Measurements from ENCODE around the gene VAPB. TPM values are rescaled to one million over a fixed set of nuclear protein-coding genes. Genes with fewer than 3 reads are reported as not detected.

Gene VAPB
- total RNA-seq, 1 experiment from 2014 or later, result 46.6 TPM

GRCh38 chr20:58361481-58362205, 27.4 kb upstream of the VAPB start:
- Mint-ChIP-seq H3K27ac (no peak overlapping the region), H3K27me3 (ENCODE audit: low read depth) (no peaks in the 10 kb centered on the region)
- TF ChIP-seq SOX15 (CRISPR knock-in tag; IDR thresholded peaks at IDR 0.05) (no peak), STAT6 (CRISPR knock-in tag; conservative IDR thresholded peaks at IDR 0.05; ENCODE audit: low read depth) (no peak), FOXJ3 (CRISPR knock-in tag; IDR thresholded peaks at IDR 0.05; ENCODE audit: borderline replicate concordance) (no peak), ZNF263 (CRISPR knock-in tag; IDR thresholded peaks at IDR 0.05; ENCODE audit: low read depth) (no peak), IRF2 (CRISPR knock-in tag; IDR thresholded peaks at IDR 0.05; ENCODE audit: borderline replicate concordance, low read depth) (no peak), ZNF425 (CRISPR knock-in tag; conservative IDR thresholded peaks at IDR 0.05) (no peak), ZBTB21 (CRISPR knock-in tag; IDR thresholded peaks at IDR 0.05; ENCODE audit: borderline replicate concordance) (no peak), HMGA2 (CRISPR knock-in tag; IDR thresholded peaks at IDR 0.05) (no peak), CREM (CRISPR knock-in tag; IDR thresholded peaks at IDR 0.05) (no peak), ZNF232 (CRISPR knock-in tag; IDR thresholded peaks at IDR 0.05) (no peak), MYBL2 (CRISPR knock-in tag; IDR thresholded peaks at IDR 0.05) (no peak), ZNF671 (CRISPR knock-in tag; IDR thresholded peaks at IDR 0.05) (no peak), USF1 (CRISPR knock-in tag; IDR thresholded peaks at IDR 0.05) (no peak)
- TF ChIP-seq, protein P1, sequence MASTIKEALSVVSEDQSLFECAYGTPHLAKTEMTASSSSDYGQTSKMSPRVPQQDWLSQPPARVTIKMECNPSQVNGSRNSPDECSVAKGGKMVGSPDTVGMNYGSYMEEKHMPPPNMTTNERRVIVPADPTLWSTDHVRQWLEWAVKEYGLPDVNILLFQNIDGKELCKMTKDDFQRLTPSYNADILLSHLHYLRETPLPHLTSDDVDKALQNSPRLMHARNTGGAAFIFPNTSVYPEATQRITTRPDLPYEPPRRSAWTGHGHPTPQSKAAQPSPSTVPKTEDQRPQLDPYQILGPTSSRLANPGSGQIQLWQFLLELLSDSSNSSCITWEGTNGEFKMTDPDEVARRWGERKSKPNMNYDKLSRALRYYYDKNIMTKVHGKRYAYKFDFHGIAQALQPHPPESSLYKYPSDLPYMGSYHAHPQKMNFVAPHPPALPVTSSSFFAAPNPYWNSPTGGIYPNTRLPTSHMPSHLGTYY (CRISPR knock-in tag; IDR thresholded peaks at IDR 0.05), result no peak
- TF ChIP-seq, protein P2, sequence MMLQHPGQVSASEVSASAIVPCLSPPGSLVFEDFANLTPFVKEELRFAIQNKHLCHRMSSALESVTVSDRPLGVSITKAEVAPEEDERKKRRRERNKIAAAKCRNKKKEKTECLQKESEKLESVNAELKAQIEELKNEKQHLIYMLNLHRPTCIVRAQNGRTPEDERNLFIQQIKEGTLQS (CRISPR knock-in tag; conservative IDR thresholded peaks at IDR 0.05), result no peak
- TF ChIP-seq, protein P3, sequence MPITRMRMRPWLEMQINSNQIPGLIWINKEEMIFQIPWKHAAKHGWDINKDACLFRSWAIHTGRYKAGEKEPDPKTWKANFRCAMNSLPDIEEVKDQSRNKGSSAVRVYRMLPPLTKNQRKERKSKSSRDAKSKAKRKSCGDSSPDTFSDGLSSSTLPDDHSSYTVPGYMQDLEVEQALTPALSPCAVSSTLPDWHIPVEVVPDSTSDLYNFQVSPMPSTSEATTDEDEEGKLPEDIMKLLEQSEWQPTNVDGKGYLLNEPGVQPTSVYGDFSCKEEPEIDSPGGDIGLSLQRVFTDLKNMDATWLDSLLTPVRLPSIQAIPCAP (CRISPR knock-in tag; IDR thresholded peaks at IDR 0.05), result no peak

GRCh38 chr20:58362206-58362516, 26.9 kb upstream of the VAPB start:
- no peaks in the 10 kb centered on the region for H3K9me3 Mint-ChIP-seq
- POLR2A ChIA-PET, result interaction anchor here (0.5 kb wide), 1 partner anchor 54 kb away, joined by 4 read pairs; no protein-coding TSS in a partner anchor
- H3K4me1 Mint-ChIP-seq, result peaks cover 6% of the 10 kb centered on the region
- DNase-seq (ENCODE audit: low spot score), result no peak
- ATAC-seq, result no peak
- H3K27me3 Mint-ChIP-seq (ENCODE audit: low read depth), result no peaks in the 10 kb centered on the region
- H3K4me3 Mint-ChIP-seq, result no peak overlapping the region
- TF ChIP-seq TCF7 (CRISPR knock-in tag; IDR thresholded peaks at IDR 0.05; ENCODE audit: low read depth) (no peak), ATF1 (CRISPR knock-in tag; IDR thresholded peaks at IDR 0.05) (no peak), ZNF423 (CRISPR knock-in tag; IDR thresholded peaks at IDR 0.05) (no peak)
- TF ChIP-seq, protein P4, sequence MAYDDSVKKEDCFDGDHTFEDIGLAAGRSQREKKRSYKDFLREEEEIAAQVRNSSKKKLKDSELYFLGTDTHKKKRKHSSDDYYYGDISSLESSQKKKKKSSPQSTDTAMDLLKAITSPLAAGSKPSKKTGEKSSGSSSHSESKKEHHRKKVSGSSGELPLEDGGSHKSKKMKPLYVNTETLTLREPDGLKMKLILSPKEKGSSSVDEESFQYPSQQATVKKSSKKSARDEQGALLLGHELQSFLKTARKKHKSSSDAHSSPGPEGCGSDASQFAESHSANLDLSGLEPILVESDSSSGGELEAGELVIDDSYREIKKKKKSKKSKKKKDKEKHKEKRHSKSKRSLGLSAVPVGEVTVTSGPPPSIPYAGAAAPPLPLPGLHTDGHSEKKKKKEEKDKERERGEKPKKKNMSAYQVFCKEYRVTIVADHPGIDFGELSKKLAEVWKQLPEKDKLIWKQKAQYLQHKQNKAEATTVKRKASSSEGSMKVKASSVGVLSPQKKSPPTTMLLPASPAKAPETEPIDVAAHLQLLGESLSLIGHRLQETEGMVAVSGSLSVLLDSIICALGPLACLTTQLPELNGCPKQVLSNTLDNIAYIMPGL (CRISPR knock-in tag; IDR thresholded peaks at IDR 0.05), result no peak
- peaks cover 8% of the 10 kb centered on the region for H3K36me3 Mint-ChIP-seq
- H3K27ac Mint-ChIP-seq, result no peak overlapping the region
- CTCF ChIA-PET, result interaction anchor here (1.6 kb wide), 1 partner anchor 11 kb away, joined by 4 read pairs; no protein-coding TSS in a partner anchor

More at GRCh38 chr20:58361481-58362205, 27.4 kb upstream of the VAPB start:
- no peaks in the 10 kb centered on the region for H3K9me3 Mint-ChIP-seq
- no peak overlapping the region for H3K4me3 Mint-ChIP-seq
- peaks cover 8% of the 10 kb centered on the region for H3K36me3 Mint-ChIP-seq
- CTCF ChIA-PET, result interaction anchor here (1.6 to 1.7 kb wide), 2 partner anchors 11 to 114 kb away, joined by 4 to 6 read pairs; no protein-coding TSS in a partner anchor
- peaks cover 6% of the 10 kb centered on the region for H3K4me1 Mint-ChIP-seq
- POLR2A ChIA-PET, result interaction anchor here (0.5 kb wide), 1 partner anchor 53 kb away, joined by 4 read pairs; no protein-coding TSS in a partner anchor
- DNase-seq (ENCODE audit: low spot score) (no peak), ATAC-seq (no peak)

Measured in WTC11 (cell line).